ENCODE results near the gene THRB. TPM values are rescaled to one million over a fixed set of nuclear protein-coding genes. Genes with fewer than 3 reads are reported as not detected.

The THRB gene
- total RNA-seq, 4 donors from 2014 or later, result 29.2 to 38.5 (median 36.3) TPM

- TF ChIP-seq, protein P1, sequence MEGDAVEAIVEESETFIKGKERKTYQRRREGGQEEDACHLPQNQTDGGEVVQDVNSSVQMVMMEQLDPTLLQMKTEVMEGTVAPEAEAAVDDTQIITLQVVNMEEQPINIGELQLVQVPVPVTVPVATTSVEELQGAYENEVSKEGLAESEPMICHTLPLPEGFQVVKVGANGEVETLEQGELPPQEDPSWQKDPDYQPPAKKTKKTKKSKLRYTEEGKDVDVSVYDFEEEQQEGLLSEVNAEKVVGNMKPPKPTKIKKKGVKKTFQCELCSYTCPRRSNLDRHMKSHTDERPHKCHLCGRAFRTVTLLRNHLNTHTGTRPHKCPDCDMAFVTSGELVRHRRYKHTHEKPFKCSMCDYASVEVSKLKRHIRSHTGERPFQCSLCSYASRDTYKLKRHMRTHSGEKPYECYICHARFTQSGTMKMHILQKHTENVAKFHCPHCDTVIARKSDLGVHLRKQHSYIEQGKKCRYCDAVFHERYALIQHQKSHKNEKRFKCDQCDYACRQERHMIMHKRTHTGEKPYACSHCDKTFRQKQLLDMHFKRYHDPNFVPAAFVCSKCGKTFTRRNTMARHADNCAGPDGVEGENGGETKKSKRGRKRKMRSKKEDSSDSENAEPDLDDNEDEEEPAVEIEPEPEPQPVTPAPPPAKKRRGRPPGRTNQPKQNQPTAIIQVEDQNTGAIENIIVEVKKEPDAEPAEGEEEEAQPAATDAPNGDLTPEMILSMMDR (IDR thresholded peaks at IDR 0.05; ENCODE audit: low read depth), result no peak
Measured at GRCh38 chr3:24315971-24316370, 178.7 kb downstream of the THRB start.

GRCh38 chr3:24315356-24315755 is 179.3 kb downstream of the THRB start:
- TF ChIP-seq, protein P1 (IDR thresholded peaks at IDR 0.05; ENCODE audit: low read depth), result no peak

DNA sequence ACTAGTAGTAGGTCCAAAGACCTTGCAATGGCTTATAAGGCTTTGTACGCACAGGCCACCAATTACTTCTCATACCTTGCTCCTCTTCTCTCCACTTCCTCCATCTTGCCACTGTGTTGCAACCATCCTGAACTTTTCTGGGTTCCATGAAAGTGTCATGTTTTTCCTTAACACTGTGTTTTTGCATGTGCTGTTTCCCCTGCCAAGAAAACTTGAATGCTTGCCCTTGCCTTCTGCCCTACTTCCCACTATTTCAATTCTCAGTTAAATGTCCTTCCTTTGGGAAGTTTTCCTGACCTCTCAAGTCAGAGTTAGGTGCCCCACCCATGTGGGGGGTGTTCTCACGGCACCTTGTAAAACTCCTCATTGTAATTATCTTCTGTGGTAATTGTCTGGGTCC is 182.8 kb downstream of the THRB start:
- TF ChIP-seq, protein P1 (IDR thresholded peaks at IDR 0.05; ENCODE audit: low read depth), result no peak

DNA sequence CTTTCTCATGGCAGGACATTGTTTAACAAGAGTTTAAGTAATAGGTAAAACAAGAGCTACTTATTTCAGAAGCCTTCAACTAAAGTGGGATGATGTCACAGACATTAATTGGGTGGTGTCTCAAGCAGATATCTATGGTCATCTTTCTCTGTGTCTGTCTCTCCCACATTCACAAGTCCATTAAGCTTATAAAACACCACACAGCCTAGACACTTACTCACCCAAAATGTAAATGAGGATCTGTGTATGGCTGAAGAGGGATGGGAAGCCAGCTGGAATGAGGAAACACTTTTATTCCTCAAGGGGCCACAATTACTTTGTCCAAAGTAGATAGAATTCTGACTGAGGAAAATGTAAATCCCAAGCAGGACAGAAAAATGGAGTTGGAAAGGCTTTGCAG is 183.8 kb downstream of the THRB start:
- TF ChIP-seq, protein P1 (IDR thresholded peaks at IDR 0.05; ENCODE audit: low read depth), result no peak

GRCh38 chr3:24306518-24306917 is 188.1 kb downstream of the THRB start:
- TF ChIP-seq, protein P1 (IDR thresholded peaks at IDR 0.05; ENCODE audit: low read depth), result no peak

DNA sequence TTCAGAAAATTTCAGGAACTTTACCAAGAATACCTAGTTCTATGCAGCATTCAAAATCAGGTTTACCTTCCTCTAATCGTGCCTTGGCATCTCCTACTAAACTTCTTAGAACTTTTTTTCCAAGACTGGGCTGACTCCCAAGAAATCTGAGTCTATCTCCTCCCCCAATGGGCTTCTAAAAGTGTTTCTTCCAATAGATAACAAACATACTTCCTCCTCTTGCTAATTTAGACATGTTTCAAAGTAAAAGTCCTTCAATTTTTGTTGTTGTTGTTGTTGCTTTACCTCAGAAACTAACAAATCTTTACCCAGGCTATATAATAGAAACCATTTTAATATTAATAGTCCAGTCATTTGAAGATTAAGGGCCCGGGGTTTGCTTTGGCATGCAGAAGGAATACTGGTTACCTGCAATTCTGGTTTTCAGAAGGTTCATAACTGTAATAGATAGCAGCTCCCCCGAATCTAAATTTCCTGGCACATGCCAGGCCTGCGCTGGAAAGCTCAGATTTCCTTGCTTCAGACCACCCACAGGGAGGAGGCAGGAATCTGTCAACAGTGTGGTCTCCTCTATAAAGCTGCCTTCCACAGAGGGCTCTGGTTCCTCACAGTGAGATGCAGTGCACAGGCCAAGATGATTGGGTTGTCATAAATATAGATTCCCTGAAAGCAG is 188.7 kb downstream of the THRB start:
- TF ChIP-seq, protein P1 (IDR thresholded peaks at IDR 0.05; ENCODE audit: low read depth), result no peak

DNA sequence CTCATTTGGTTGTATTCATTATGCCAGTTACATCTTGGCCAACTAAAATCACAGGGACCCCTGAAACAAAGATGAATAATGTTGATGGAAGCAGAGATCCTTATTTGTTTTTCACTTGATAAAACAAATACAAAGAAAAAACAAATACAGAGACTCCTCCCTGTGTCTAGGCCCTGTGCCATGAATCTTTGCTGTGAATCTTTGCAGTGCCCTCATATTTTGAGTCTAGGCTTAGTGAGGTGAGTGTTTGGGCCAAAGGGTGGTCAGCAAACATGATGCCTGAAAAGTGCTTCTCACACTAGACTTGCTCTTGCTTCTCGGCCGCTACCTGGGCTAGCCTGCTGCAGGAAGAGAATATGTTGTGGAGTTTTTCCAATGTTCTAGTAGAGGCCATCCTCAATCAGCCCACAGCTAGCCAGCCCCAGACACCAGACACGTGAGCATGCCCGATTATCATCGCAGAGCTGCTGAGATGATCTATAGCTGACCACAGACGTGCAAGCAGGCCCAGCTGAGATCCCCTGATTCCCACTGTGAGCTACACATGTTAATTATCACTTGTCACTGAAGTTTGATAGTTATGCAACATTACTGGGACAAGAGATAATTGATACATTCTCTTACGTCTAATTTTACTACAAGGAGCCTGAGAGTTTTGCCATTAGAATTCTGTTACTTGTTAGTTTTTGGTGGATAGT is 191.4 kb downstream of the THRB start:
- TF ChIP-seq, protein P1 (IDR thresholded peaks at IDR 0.05; ENCODE audit: low read depth), result no peak

Data from subcutaneous adipose tissue (tissue), 4 donors.